ENCODE data around the gene PGK1.
"Not testable (repeated sequence)": the region's sequence is repeated elsewhere in the genome, so short reads cannot be mapped to it uniquely, and the experiment has no call there.

- not testable (repeated sequence) for TF ChIP-seq FOXM1 (IDR thresholded peaks at IDR 0.05; ENCODE audit: borderline replicate concordance); BHLHE40 (IDR thresholded peaks at IDR 0.05; ENCODE audit: borderline replicate concordance); L3MBTL2 (conservative IDR thresholded peaks at IDR 0.05); ELF4 (IDR thresholded peaks at IDR 0.05); NFRKB (IDR thresholded peaks at IDR 0.05); FOXK2 (IDR thresholded peaks at IDR 0.05); ZNF384 (IDR thresholded peaks at IDR 0.05); SP1 (IDR thresholded peaks at IDR 0.05); FOXA1 (IDR thresholded peaks at IDR 0.05)
- TF ChIP-seq, protein P1, sequence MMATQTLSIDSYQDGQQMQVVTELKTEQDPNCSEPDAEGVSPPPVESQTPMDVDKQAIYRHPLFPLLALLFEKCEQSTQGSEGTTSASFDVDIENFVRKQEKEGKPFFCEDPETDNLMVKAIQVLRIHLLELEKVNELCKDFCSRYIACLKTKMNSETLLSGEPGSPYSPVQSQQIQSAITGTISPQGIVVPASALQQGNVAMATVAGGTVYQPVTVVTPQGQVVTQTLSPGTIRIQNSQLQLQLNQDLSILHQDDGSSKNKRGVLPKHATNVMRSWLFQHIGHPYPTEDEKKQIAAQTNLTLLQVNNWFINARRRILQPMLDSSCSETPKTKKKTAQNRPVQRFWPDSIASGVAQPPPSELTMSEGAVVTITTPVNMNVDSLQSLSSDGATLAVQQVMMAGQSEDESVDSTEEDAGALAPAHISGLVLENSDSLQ (IDR thresholded peaks at IDR 0.05) = not testable (repeated sequence)
These were observed 53.3 kb downstream of the PGK1 start for GRCh38 chrX:78157373-78157772.

All from HEK293T (cell line).